ENCODE results near the gene SPPL3.

SPPL3 gene

GRCh38 chr12:120725151-120725658 is 179.0 kb downstream of the SPPL3 start:
- TF ChIP-seq EZH2phosphoT487 (IDR thresholded peaks at IDR 0.05; ENCODE audit: borderline replicate concordance, low read length), result no peak
- Histone ChIP-seq H3K9me3 (ENCODE audit: control insufficient read depth, insufficient read depth, low read length) (no peaks in the 10 kb centered on the region), H3F3A (ENCODE audit: control insufficient read depth, insufficient read depth) (no peaks in the 10 kb centered on the region), H3K27ac (ENCODE audit: low read depth, low read length) (no peak overlapping the region), H3K4me1 (ENCODE audit: control insufficient read depth, low read length) (peaks cover 37% of the 10 kb centered on the region), H4K20me1 (ENCODE audit: control insufficient read depth, insufficient read depth, low read depth, low read length) (peaks cover 12% of the 10 kb centered on the region), H3K4me3 (ENCODE audit: low read length) (peak overlapping the region; percentile 69), H3K4me2 (ENCODE audit: low read length) (peak overlapping the region; percentile 81), H3K36me3 (ENCODE audit: control insufficient read depth, low read length) (peaks cover 44% of the 10 kb centered on the region), H3K27me3 (ENCODE audit: control insufficient read depth, low read length) (no peaks in the 10 kb centered on the region), H3K9me2 (replicated peaks; ENCODE audit: control insufficient read depth, low read length) (no peaks in the 10 kb centered on the region), H3K79me2 (ENCODE audit: control insufficient read depth, low read length) (no peaks in the 10 kb centered on the region)

- Histone ChIP-seq H3K9me2 (replicated peaks; ENCODE audit: control insufficient read depth, low read length) (no peaks in the 10 kb centered on the region), H3K4me1 (ENCODE audit: control insufficient read depth, low read length) (peaks cover 37% of the 10 kb centered on the region), H3K36me3 (ENCODE audit: control insufficient read depth, low read length) (peaks cover 49% of the 10 kb centered on the region), H4K20me1 (ENCODE audit: control insufficient read depth, insufficient read depth, low read depth, low read length) (peaks cover 12% of the 10 kb centered on the region), H3K27me3 (ENCODE audit: control insufficient read depth, low read length) (no peaks in the 10 kb centered on the region), H3K27ac (ENCODE audit: low read depth, low read length) (no peak overlapping the region), H3F3A (ENCODE audit: control insufficient read depth, insufficient read depth) (no peaks in the 10 kb centered on the region), H3K4me3 (ENCODE audit: low read length) (no peak overlapping the region), H3K4me2 (ENCODE audit: low read length) (peak overlapping the region; percentile 81; the same call in 1 of the 2 replicates), H3K9me3 (ENCODE audit: control insufficient read depth, insufficient read depth, low read length) (no peaks in the 10 kb centered on the region), H3K79me2 (ENCODE audit: control insufficient read depth, low read length) (no peaks in the 10 kb centered on the region)
- no peak for TF ChIP-seq CTCF (IDR thresholded peaks at IDR 0.05; ENCODE audit: low read depth, low read length, poor library complexity, severe bottlenecking)
- no peak for TF ChIP-seq EZH2phosphoT487 (IDR thresholded peaks at IDR 0.05; ENCODE audit: borderline replicate concordance, low read length)
These were observed 179.4 kb downstream of the SPPL3 start for GRCh38 chr12:120724720-120725119.

GRCh38 chr12:120722784-120723183 is 181.4 kb downstream of the SPPL3 start:
- peaks cover 37% of the 10 kb centered on the region for H3K4me1 ChIP-seq (ENCODE audit: control insufficient read depth, low read length)
- no peaks in the 10 kb centered on the region for H3F3A ChIP-seq (ENCODE audit: control insufficient read depth, insufficient read depth)
- H3K79me2 ChIP-seq (ENCODE audit: control insufficient read depth, low read length), result no peaks in the 10 kb centered on the region
- no peak for TF ChIP-seq CTCF (IDR thresholded peaks at IDR 0.05; ENCODE audit: low read depth, low read length, poor library complexity, severe bottlenecking)
- peaks cover 12% of the 10 kb centered on the region for H4K20me1 ChIP-seq (ENCODE audit: control insufficient read depth, insufficient read depth, low read depth, low read length)
- H3K9me3 ChIP-seq (ENCODE audit: control insufficient read depth, insufficient read depth, low read length), result no peaks in the 10 kb centered on the region
- peaks cover 66% of the 10 kb centered on the region for H3K36me3 ChIP-seq (ENCODE audit: control insufficient read depth, low read length)
- no peak overlapping the region for H3K4me3 ChIP-seq (ENCODE audit: low read length)
- no peaks in the 10 kb centered on the region for H3K27me3 ChIP-seq (ENCODE audit: control insufficient read depth, low read length)
- no peak overlapping the region for H3K4me2 ChIP-seq (ENCODE audit: low read length)
- no peak overlapping the region for H3K27ac ChIP-seq (ENCODE audit: low read depth, low read length)
- no peaks in the 10 kb centered on the region for H3K9me2 ChIP-seq (replicated peaks; ENCODE audit: control insufficient read depth, low read length)

GRCh38 chr12:120721866-120722265 is 182.3 kb downstream of the SPPL3 start:
- Histone ChIP-seq H3K9me2 (replicated peaks; ENCODE audit: control insufficient read depth, low read length) (no peaks in the 10 kb centered on the region), H3K36me3 (ENCODE audit: control insufficient read depth, low read length) (peaks cover 66% of the 10 kb centered on the region), H3K4me3 (ENCODE audit: low read length) (peak overlapping the region; percentile 13), H3K9me3 (ENCODE audit: control insufficient read depth, insufficient read depth, low read length) (no peaks in the 10 kb centered on the region), H3K27me3 (ENCODE audit: control insufficient read depth, low read length) (no peaks in the 10 kb centered on the region), H3K4me1 (ENCODE audit: control insufficient read depth, low read length) (peaks cover 37% of the 10 kb centered on the region), H4K20me1 (ENCODE audit: control insufficient read depth, insufficient read depth, low read depth, low read length) (peaks cover 12% of the 10 kb centered on the region), H3F3A (ENCODE audit: control insufficient read depth, insufficient read depth) (no peaks in the 10 kb centered on the region), H3K4me2 (ENCODE audit: low read length) (peak overlapping the region; percentile 46), H3K79me2 (ENCODE audit: control insufficient read depth, low read length) (no peaks in the 10 kb centered on the region), H3K27ac (ENCODE audit: low read depth, low read length) (no peak overlapping the region)
- TF ChIP-seq EZH2phosphoT487 (IDR thresholded peaks at IDR 0.05; ENCODE audit: borderline replicate concordance, low read length) (no peak), CTCF (IDR thresholded peaks at IDR 0.05; ENCODE audit: low read depth, low read length, poor library complexity, severe bottlenecking) (no peak)
